Fibroblast of lung (primary cell): Measurements from ENCODE around the gene PLEKHA8. TPM values are rescaled to one million over a fixed set of nuclear protein-coding genes. Genes with fewer than 3 reads are reported as not detected.
A peak's percentile ranks its signal among the peaks of the same experiment; 100 is the strongest.

Experiments
- DNase-seq, 2 donors: peaks; one replicate each; pipeline versions ENCODE4 v3.0.0 to v3.0.0-alpha.2; 2010; ENCODE audit warnings: low read depth in 2 of 2
- H2AFZ ChIP-seq: 2 replicates; pipeline ENCODE4 v1.5.1; 2012; ENCODE audit warnings: low read length, control low read depth, inconsistent platforms
- H3K27ac ChIP-seq: 2 replicates; pipeline ENCODE4 v1.5.1; 2011; ENCODE audit warnings: low read length, control low read depth; ENCODE audit not compliant: insufficient read depth
- H3K27me3 ChIP-seq: 2 replicates; pipeline ENCODE4 v1.5.1; 2011; ENCODE audit warnings: mild to moderate bottlenecking, low read length; ENCODE audit not compliant: control insufficient read depth, insufficient read depth
- H3K36me3 ChIP-seq: 2 replicates; pipeline ENCODE4 v1.5.1; 2011; ENCODE audit warnings: low read length; ENCODE audit not compliant: control insufficient read depth, insufficient read depth
- H3K4me1 ChIP-seq: 2 replicates; pipeline ENCODE4 v1.5.1; 2011; ENCODE audit warnings: low read length; ENCODE audit not compliant: control insufficient read depth, insufficient read depth; ENCODE audit errors: extremely low read depth
- H3K4me2 ChIP-seq: 2 replicates; pipeline ENCODE4 v1.5.1; 2011; ENCODE audit warnings: low read length, control low read depth; ENCODE audit not compliant: insufficient read depth; ENCODE audit errors: extremely low read depth
- H3K4me3 ChIP-seq, 4 experiments: fragments of 200-600 bp in 1 of 4; sonication (generic) in 1 of 4; replicated peaks in 1 of 4; 2 replicates each; pipeline ENCODE4 v1.5.1; 2011 to 2016; ENCODE audit warnings: low read length in 4 of 4, low read depth in 3 of 4, mild to moderate bottlenecking in 3 of 4, control low read depth in 2 of 4, inconsistent platforms in 1 of 4, mixed read lengths in 1 of 4; ENCODE audit not compliant: insufficient read depth in 1 of 4; ENCODE audit errors: control extremely low read depth in 1 of 4
- H3K79me2 ChIP-seq: 2 replicates; pipeline ENCODE4 v1.5.1; 2012; ENCODE audit warnings: mild to moderate bottlenecking, low read length, inconsistent platforms; ENCODE audit not compliant: control insufficient read depth, insufficient read depth
- H3K9ac ChIP-seq: 2 replicates; pipeline ENCODE4 v1.5.1; 2011; ENCODE audit warnings: mild to moderate bottlenecking, low read length, control low read depth; ENCODE audit not compliant: insufficient read depth
- H3K9me3 ChIP-seq: 2 replicates; pipeline ENCODE4 v1.5.1; 2012; ENCODE audit warnings: low read depth, low read length; ENCODE audit not compliant: control insufficient read depth, insufficient read depth
- H4K20me1 ChIP-seq: 2 replicates; pipeline ENCODE4 v1.5.1; 2011; ENCODE audit warnings: low read length; ENCODE audit not compliant: control insufficient read depth, insufficient read depth; ENCODE audit errors: extremely low read depth
- EZH2 ChIP-seq: IDR thresholded peaks from 2 replicates; pipeline ENCODE4 v1.5.1; 2012; ENCODE audit warnings: low read length, control low read depth, mild to moderate bottlenecking; ENCODE audit errors: missing control alignments
- polyA plus RNA-seq, 2 donors: library from polyadenylated mRNA; depleted of rRNA in 1 of 2; stranded (reverse) in 1 of 2; unstranded in 1 of 2; fragments of >200 nt; gene quantifications; 2 replicates each; pipeline ENCODE4 v1.2.1, GENCODE V29; 2011 to 2012; ENCODE audit warnings: missing spikeins in 1 of 2
- total RNA-seq: library from RNA; depleted of rRNA; stranded (reverse); fragments of >200 nt; gene quantifications from 2 replicates; pipeline ENCODE4 v1.2.1, GENCODE V29; 2014
- TF ChIP-seq, protein P1 (sequence below), 2 donors: IDR thresholded peaks in 1 of 2; conservative IDR thresholded peaks in 1 of 2; 1 replicate in 1 of 2; 2 replicates in 1 of 2; pipeline ENCODE4 v1.5.1; 2011 to 2012; ENCODE audit warnings: low read length in 2 of 2, control low read depth in 1 of 2, inconsistent platforms in 1 of 2, low read depth in 1 of 2, mild to moderate bottlenecking in 1 of 2

PLEKHA8 gene
- total and polyA plus RNA-seq, 2 donors (not counting 1 experiment from before 2014, with no cell fraction given) = 9.5 to 15.5 TPM

DNA sequence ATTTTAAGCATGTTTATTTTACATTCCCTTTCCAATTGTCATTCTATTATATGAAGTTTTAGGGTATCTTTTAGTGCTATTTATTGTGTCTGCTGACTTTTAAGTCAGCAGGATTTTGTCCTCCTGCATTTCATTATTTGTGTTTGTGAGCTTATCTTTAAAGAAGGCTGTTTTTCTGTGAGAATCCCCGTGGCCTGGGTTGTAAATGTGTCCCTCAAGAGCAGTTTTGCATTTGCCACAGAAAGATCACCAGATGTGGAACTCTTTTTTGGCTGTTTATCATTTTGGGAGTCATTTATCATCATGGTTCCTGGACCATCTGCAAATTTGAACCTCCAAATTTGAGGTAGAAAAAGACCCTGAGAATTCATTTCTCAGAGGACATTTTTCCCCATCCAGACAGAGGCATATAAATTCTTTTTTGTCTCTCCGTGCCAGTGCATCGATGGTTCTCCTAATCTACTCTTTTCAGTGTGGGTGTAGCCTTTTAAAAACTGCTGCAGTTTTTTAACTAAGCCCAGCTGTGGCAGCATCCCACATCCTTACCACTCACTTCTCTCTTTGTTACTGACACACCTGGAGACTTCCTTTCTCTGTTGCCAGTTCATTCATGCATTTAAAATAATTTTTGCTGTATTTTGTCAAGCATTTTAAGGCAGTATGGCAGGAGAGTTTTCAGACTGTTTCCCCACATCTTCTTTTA is 86.5 kb downstream of the PLEKHA8 start:
- H3K79me2 ChIP-seq = no peaks in the 10 kb centered on the region

DNA sequence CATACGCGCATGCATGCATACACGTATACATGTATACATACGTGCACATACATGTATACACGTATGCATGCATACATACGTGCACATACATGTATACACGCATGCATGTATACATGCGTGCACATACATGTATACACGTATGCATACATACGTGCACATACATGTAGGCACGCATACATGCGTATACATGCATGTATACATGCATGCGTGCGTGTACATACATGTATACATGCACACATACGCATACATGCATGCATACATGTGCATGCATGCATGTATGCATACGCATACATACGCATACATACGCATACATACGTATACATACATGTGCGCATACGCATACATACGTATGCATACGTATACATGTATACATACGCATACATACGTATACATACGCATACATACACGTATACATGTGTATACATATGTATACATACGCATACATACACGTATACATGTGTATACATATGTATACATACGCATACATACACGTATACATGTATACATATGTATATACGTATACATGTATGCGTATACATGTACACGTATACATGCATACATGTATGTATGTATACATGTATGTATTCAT is 87.6 kb downstream of the PLEKHA8 start:
- H4K20me1 ChIP-seq = no peaks in the 10 kb centered on the region
- H3K9ac ChIP-seq = no peak overlapping the region
- no peak for DNase-seq
- no peaks in the 10 kb centered on the region for H3K79me2 ChIP-seq
- H3K9me3 ChIP-seq = peaks cover 2% of the 10 kb centered on the region
- H3K4me3 ChIP-seq = no peak overlapping the region
- no peaks in the 10 kb centered on the region for H3K27me3 ChIP-seq
- no peaks in the 10 kb centered on the region for H3K36me3 ChIP-seq
- no peak overlapping the region for H3K27ac ChIP-seq
- TF ChIP-seq EZH2 = no peak
- TF ChIP-seq, protein P1, sequence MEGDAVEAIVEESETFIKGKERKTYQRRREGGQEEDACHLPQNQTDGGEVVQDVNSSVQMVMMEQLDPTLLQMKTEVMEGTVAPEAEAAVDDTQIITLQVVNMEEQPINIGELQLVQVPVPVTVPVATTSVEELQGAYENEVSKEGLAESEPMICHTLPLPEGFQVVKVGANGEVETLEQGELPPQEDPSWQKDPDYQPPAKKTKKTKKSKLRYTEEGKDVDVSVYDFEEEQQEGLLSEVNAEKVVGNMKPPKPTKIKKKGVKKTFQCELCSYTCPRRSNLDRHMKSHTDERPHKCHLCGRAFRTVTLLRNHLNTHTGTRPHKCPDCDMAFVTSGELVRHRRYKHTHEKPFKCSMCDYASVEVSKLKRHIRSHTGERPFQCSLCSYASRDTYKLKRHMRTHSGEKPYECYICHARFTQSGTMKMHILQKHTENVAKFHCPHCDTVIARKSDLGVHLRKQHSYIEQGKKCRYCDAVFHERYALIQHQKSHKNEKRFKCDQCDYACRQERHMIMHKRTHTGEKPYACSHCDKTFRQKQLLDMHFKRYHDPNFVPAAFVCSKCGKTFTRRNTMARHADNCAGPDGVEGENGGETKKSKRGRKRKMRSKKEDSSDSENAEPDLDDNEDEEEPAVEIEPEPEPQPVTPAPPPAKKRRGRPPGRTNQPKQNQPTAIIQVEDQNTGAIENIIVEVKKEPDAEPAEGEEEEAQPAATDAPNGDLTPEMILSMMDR (conservative IDR thresholded peaks at IDR 0.05 in 1 of 2, IDR thresholded peaks at IDR 0.05 in 1 of 2; ENCODE audit: low read depth in 1 of 2, low read length in 2 of 2) = no peak
- H3K4me2 ChIP-seq = no peak overlapping the region
- no peaks in the 10 kb centered on the region for H3K4me1 ChIP-seq
- H2AFZ ChIP-seq = no peak overlapping the region

More for the DNA sequence above, 86.5 kb downstream of the PLEKHA8 start:
- Histone ChIP-seq H3K27ac (no peak overlapping the region), H4K20me1 (no peaks in the 10 kb centered on the region), H3K4me1 (no peaks in the 10 kb centered on the region), H3K9ac (no peak overlapping the region), H3K9me3 (peaks cover 2% of the 10 kb centered on the region), H3K36me3 (no peaks in the 10 kb centered on the region), H3K27me3 (no peaks in the 10 kb centered on the region), H3K4me3 (no peak overlapping the region), H2AFZ (no peak overlapping the region), H3K4me2 (no peak overlapping the region)
- no peak for TF ChIP-seq EZH2
- TF ChIP-seq, protein P1 (conservative IDR thresholded peaks at IDR 0.05 in 1 of 2, IDR thresholded peaks at IDR 0.05 in 1 of 2; ENCODE audit: low read depth in 1 of 2, low read length in 2 of 2) = no peak
- no peak for DNase-seq

DNA sequence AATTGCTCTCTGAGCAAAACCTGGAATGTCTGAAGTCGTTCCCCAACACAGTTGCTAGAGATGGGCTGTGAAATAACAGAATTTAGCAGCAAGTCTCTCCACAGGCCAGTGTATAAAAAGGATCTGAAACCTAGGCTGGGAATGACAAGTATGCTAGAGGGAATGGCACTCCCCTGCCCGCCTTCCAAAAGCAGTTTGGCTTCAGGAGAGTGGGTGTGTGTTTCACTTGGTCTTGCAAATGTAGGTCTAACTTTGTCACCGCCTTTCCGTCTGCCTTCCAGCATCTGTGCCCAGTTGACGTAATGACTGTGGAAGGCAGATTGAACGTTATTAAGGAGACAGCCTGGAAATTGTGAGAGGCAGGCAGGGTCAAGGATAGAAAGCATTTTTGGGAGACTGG is 88.6 kb downstream of the PLEKHA8 start:
- Histone ChIP-seq H3K4me2 (no peak overlapping the region), H3K9me3 (peaks cover 2% of the 10 kb centered on the region), H3K9ac (no peak overlapping the region), H3K27me3 (no peaks in the 10 kb centered on the region), H3K27ac (no peak overlapping the region), H3K4me3 (no peak overlapping the region), H3K79me2 (no peaks in the 10 kb centered on the region), H4K20me1 (no peaks in the 10 kb centered on the region), H3K4me1 (no peaks in the 10 kb centered on the region), H2AFZ (no peak overlapping the region), H3K36me3 (no peaks in the 10 kb centered on the region)
- DNase-seq = peak in 1 of 2 donors; percentile 71
- TF ChIP-seq, protein P1 (conservative IDR thresholded peaks at IDR 0.05 in 1 of 2, IDR thresholded peaks at IDR 0.05 in 1 of 2; ENCODE audit: low read depth in 1 of 2, low read length in 2 of 2) = no peak
- TF ChIP-seq EZH2 = no peak
